Peyer's patch (tissue), 4 donors: Measurements from ENCODE around the gene FAM180B.
A peak's percentile ranks its signal among the peaks of the same experiment; 100 is the strongest.

ENCODE experiments used
- CTCF ChIP-seq, 6 experiments: fragments of 450-650 bp in 4 of 6; fragments of 200-600 bp in 2 of 6; sonication (generic) in 1 of 6; IDR thresholded peaks; one replicate each; pipeline ENCODE4 v1.5.1; 2017 to 2019; ENCODE audit warnings: antibody characterized with exemption in 6 of 6, mild to moderate bottlenecking in 3 of 6, moderate library complexity in 1 of 6
- POLR2A ChIP-seq, 2 donors: fragments of 450-650 bp; IDR thresholded peaks; one replicate each; pipeline ENCODE4 v1.5.1; 2017; ENCODE audit warnings: antibody characterized with exemption in 2 of 2, mild to moderate bottlenecking in 2 of 2, moderate library complexity in 2 of 2

- TF ChIP-seq CTCF (IDR thresholded peaks at IDR 0.05) (no peak), POLR2A (IDR thresholded peaks at IDR 0.05) (peak; percentile 25 to 54)
Measured at GRCh38 chr11:47565340-47566148, 20.9 kb upstream of the FAM180B start, which contains the start of gene PTPMT1.
